ENCODE results near the gene WWOX.
A peak's percentile ranks its signal among the peaks of the same experiment; 100 is the strongest.

The WWOX gene

DNA sequence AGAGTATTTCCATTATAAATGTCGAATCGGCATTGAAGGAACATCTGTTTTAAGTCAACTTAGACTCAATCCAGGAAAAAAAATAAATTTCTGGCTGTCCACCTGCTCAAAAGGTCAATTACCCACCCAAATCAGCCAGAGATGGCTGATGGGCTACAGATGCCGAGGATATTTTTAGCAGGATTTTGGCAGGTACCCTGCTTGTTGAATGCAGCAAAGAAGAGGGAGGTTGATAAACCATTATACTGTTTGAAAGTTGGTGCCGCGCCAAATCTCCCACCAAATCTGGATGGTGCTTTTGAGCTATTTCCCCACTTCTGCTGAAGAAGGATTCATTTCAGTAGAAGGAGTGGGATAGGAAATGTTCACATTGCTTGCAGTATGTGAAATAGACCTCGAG lies 963.4 kb downstream of the WWOX start:
- DNase-seq (ENCODE audit: low read depth in 2 of 2): no peak

- no peak for DNase-seq (ENCODE audit: low read depth in 2 of 2)
Observed at GRCh38 chr16:79064256-79064972, 965.0 kb downstream of the WWOX start.

GRCh38 chr16:79066561-79066960 lies 967.1 kb downstream of the WWOX start:
- no peak for DNase-seq (ENCODE audit: low read depth in 2 of 2)

GRCh38 chr16:79067600-79067999 lies 968.1 kb downstream of the WWOX start:
- DNase-seq (ENCODE audit: low read depth in 2 of 2): no peak

DNA sequence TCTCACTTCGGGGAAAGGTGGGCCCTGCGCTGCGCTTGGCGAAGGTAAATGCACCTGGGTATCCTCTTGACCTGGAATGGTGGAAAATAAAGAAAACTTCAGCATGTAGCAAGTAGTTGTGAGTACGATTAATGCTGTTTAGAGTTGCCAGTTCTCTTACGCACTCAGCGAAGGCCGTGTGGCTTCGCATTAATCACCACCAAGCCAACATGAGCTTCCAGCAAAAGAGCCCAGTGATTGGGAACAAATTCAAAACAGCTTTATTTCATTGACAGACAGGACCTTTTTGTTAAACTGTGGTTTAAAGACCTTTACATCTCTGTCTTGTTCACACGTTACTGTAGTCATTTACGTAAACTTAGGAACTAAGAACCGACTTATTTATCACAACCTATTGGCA lies 969.7 kb downstream of the WWOX start:
- DNase-seq (ENCODE audit: low read depth in 2 of 2): no peak

DNA sequence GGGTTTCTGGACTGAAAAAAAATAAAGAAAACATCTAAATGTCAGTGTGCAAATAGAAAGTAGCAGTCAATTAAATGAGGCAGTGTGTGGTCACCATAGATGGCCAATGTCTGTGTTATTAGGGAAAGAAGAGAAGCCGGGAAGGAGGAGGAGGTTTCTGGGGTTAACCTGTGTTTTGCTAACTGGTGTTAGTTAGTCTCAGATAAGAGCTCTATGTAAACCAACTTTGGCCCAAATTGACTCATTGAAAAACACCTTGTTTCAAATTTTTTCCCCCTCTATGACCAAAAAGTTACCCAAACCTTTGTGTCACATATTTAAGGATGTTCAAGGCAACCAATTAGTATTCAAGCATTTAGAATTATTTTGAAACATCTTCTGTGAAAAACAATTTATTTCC lies 970.2 kb downstream of the WWOX start:
- no peak for DNase-seq (ENCODE audit: low read depth in 2 of 2)

DNA sequence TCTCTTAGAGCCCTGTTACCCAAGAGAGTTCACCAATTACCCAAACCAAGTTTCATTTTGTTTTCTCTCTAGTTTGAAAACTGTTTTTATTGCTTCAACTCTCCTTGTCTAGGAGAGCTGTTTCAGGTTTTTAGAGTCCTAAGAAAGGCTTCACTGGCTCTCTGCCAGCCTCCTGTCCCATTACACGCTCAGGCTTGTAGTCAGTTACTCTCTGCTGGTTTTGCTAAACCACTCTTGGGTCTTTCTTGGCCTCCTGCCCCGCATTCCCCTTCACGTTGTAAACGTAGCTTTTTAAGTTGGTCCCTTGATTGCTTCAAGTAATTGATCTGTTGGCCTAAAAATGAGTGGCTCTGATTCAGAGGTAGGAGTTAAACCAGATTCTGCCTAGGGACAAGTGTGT lies 972.0 kb downstream of the WWOX start:
- no peak for DNase-seq (ENCODE audit: low read depth in 2 of 2)

DNA sequence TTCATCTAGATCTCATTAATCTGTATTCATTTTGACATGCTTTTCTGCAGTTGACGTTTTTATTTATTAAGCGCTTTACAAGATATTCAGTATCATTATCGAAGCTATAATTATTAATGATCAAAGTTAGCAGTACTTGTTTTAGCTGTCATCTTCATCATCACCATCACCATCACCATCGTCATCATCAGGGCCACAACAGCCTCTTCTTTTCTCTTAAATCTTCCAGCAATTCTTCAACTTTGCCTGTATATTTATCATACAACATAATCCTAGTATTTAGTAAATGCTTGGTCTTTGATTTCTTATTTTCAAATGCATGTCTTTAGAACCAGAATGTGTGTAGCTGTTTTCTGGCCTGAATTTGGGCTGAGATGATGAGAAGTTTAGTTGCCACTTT lies 973.1 kb downstream of the WWOX start:
- no peak for DNase-seq (ENCODE audit: low read depth in 2 of 2)

GRCh38 chr16:79073566-79073965 lies 974.1 kb downstream of the WWOX start:
- DNase-seq (ENCODE audit: low read depth in 2 of 2): no peak

DNA sequence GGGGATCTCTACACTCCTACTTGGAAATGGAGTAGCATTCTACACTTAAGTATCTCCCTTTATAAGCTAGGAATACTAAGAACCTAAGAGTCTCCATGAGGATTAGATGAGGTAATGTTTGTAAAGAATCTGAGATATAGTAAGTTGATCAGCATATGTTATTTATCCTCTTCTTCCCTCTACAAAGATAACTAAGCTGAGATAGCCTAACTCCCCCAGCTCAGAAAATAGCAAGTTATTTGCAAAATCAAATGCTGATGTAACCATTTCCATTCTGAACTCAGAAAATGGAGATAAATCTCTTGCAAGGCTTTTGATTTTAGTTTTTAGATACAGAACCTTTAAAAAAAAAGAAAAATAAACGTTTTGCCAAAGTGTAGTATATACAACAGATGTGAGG lies 975.1 kb downstream of the WWOX start:
- no peak for DNase-seq (ENCODE audit: low read depth in 2 of 2)

- DNase-seq (ENCODE audit: low read depth in 2 of 2): no peak
Observed at GRCh38 chr16:79074951-79075350, 975.5 kb downstream of the WWOX start.

- no peak for DNase-seq (ENCODE audit: low read depth in 2 of 2)
Observed at GRCh38 chr16:79076047-79076767, 976.8 kb downstream of the WWOX start.

GRCh38 chr16:79077346-79077745 lies 977.9 kb downstream of the WWOX start:
- DNase-seq (ENCODE audit: low read depth in 2 of 2): no peak

DNA sequence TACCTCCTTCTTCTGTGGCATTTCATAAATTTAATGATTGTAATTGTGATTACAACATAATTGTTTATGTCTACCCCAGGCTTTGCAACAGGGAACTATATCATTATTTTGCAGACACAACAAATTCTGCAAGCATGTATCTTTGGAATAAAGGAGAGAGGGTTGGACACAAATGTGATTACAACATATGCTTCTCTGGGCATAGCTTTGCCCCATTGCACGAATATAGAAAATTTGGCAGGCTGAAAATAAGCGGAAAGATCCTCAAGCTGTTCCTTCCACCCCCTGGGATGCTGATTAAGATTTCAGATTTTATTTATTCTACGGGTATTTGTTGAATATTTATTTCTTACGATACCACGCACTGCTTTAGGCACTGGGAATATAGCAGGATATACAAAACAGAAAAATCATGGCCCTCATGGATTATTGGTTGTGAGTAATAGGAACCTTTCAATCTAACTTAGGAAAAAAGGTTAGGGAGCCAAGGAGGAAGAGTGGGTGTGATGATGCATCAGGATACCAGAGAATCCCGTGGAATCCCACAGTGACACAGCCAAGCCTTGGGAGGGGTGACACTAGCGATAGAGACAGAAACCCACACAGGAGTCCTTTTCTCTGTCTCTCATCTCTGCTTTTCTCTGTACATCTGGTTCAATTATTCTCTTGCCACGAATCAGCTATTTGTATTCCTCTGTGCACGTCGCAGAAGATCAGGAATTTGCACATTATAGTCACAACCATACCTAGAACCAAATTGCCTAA lies 980.4 kb downstream of the WWOX start:
- DNase-seq (ENCODE audit: low read depth in 2 of 2): no peak

- no peak for DNase-seq (ENCODE audit: low read depth in 2 of 2)
Observed at GRCh38 chr16:79081297-79082066, 982.0 kb downstream of the WWOX start.

- DNase-seq (ENCODE audit: low read depth in 2 of 2): no peak
Observed at GRCh38 chr16:79082970-79083369, 983.5 kb downstream of the WWOX start.

DNA sequence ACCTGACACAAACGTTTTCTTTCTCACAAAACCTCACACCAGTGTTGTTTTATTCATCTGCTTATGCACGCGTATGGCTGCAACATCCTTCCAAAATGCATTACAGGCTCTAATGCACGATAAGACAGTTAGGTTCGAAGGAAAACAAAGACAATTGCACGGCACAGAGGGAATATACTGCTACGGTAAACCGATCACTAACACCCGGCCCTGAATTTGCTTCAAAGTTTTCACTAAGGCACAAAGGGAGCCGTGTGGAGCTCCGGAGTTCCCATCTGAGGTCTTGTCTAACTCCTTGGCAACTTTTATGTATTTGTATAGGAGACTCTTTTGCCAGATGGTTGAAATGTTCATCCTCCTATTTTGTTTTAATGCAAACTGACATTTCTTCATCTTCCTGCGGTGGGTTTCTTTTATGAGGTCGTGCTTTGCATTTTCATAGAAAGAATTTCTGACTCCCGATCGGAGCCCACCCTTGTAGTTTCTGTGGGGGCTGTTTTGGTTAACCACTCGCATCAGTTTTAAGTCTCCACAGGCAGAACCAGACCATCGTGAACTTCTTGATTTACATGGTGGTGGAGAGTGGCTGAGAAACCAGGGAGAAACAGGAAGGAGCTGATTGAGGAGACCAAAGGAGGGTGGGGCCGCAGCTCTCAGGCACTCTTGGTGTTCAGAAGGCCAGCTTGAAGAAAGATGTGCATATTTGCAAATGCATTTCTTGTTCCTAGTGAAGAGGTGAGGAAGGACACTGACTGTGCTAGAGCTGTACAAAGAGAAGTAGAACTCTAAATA lies 984.2 kb downstream of the WWOX start:
- DNase-seq (ENCODE audit: low read depth in 2 of 2): no peak

DNA sequence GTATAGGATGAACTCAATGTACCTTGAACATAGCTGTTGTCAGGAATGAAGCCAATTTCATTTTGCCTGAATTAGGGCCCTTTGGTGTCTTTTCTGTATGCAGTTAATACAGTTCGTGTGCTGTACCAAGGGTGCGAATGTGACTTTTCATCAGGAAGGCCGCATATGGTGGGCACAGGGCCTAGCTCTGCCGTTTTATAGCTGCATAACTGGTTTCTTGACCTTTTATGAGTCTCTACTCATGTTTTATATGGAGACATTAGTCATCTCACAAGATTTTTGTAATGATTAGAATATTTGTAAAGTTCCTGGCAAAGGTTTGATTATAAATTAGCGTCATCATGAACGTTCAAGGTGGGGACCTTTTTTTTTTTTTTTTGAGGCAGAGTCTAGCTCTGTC lies 989.5 kb downstream of the WWOX start:
- DNase-seq (ENCODE audit: low read depth in 2 of 2): no peak

GRCh38 chr16:79089735-79090284 lies 990.4 kb downstream of the WWOX start:
- peak; percentile 17 to 44 for DNase-seq (ENCODE audit: low read depth in 2 of 2)

DNA sequence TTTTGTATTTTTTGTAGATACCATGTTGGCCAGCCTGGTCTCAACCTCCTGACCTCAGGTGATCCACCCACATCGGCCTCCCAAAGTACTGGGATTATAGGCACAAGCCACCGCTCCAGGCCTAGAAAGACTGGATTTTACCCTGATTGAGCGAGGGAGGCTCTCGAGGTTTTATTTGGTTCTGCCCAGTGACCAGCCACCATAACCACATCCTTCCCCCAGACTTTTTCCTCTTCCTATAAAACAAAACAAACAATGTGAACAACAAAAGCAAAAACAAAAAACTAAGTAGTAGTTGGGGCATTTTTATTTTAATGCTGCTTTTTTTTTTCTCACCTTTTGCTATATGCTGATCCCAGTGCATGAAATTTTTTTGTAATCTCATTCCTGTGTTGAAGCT lies 991.5 kb downstream of the WWOX start:
- no peak for DNase-seq (ENCODE audit: low read depth in 2 of 2)

GRCh38 chr16:79092846-79093245 lies 993.4 kb downstream of the WWOX start:
- DNase-seq (ENCODE audit: low read depth in 2 of 2): no peak

Measured in activated CD8-positive, alpha-beta memory T cell treated with anti-CD3 and anti-CD28 coated beads for 4 hours (primary cell).